Measurements from ENCODE around the gene FAM200C. TPM values are rescaled to one million over a fixed set of nuclear protein-coding genes. Genes with fewer than 3 reads are reported as not detected.

Gene FAM200C
- total and polyA plus RNA-seq, 2 of the 13 experiments (the other 11 are each of a cell fraction or from before 2014, with no cell fraction given) = 3.2 to 4.7 TPM

DNA sequence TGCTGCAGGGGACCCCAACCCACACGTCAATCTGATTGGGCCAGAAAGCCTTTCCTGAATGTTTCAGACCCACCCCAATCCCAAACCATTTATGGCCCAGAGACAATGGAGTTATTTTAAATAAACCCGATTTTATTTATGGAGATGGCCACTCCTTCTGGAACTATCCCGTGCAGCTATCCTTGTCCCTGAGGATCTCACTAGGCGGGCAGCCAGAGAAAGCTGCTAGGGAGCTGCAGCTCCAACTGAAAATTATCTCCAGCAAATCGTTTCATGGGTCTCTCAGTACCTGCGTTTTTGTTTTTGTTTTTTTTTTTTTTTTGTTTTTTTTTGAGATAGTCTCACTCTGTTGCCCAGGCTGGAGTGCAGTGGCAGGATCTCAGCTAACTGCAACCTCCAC, 52.4 kb downstream of the FAM200C start (continued):
- TF ChIP-seq ZMYM4 (CRISPR knock-in tag; IDR thresholded peaks at IDR 0.05) (no peak), UBTF (CRISPR knock-in tag; IDR thresholded peaks at IDR 0.05) (no peak), ZNF564 (CRISPR knock-in tag; IDR thresholded peaks at IDR 0.05) (no peak), REST (IDR thresholded peaks at IDR 0.05; ENCODE audit: borderline replicate concordance in 1 of 2, low read depth in 1 of 2, low read length in 2 of 2) (no peak), RXRB (CRISPR knock-in tag; IDR thresholded peaks at IDR 0.05; ENCODE audit: borderline replicate concordance) (no peak), HNF4A (CRISPR knock-in tag; IDR thresholded peaks at IDR 0.05) (no peak), THAP11 (CRISPR knock-in tag; IDR thresholded peaks at IDR 0.05) (no peak)
- TF ChIP-seq, protein P1, sequence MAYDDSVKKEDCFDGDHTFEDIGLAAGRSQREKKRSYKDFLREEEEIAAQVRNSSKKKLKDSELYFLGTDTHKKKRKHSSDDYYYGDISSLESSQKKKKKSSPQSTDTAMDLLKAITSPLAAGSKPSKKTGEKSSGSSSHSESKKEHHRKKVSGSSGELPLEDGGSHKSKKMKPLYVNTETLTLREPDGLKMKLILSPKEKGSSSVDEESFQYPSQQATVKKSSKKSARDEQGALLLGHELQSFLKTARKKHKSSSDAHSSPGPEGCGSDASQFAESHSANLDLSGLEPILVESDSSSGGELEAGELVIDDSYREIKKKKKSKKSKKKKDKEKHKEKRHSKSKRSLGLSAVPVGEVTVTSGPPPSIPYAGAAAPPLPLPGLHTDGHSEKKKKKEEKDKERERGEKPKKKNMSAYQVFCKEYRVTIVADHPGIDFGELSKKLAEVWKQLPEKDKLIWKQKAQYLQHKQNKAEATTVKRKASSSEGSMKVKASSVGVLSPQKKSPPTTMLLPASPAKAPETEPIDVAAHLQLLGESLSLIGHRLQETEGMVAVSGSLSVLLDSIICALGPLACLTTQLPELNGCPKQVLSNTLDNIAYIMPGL (CRISPR knock-in tag; IDR thresholded peaks at IDR 0.05; ENCODE audit: borderline replicate concordance in 1 of 2, low read depth in 1 of 2) = no peak

Other genes with a start within 250 kb of the FAM200C start
- gene FABP6, start 170.5 kb downstream of the FAM200C start, total RNA-seq (2016; rRNA removed; fragmentation: Illumina TruSeq; extraction: Trizol) = not detected in 2 replicates
- gene FABP6, start 170.5 kb downstream of the FAM200C start, polyA plus RNA-seq (2011; rRNA removed) = 0.13 TPM in 1 of 2 replicates, not detected in the other
- gene CCNJL, start 87.5 kb downstream of the FAM200C start, total RNA-seq (2016; rRNA removed; fragmentation: Illumina TruSeq; extraction: Trizol) = 1.1 and 1.6 TPM in 2 replicates
- 4.2 and 4.4 TPM in 2 replicates for gene CCNJL, start 87.5 kb downstream of the FAM200C start, polyA plus RNA-seq (2011; rRNA removed)
- not detected in 2 replicates for gene C1QTNF2, start 29.4 kb downstream of the FAM200C start, total RNA-seq (2016; rRNA removed; fragmentation: Illumina TruSeq; extraction: Trizol)
- not detected in 2 replicates for gene C1QTNF2, start 29.4 kb downstream of the FAM200C start, polyA plus RNA-seq (2011; rRNA removed)
- gene SLU7, start 19.0 kb upstream of the FAM200C start, total RNA-seq (2016; rRNA removed; fragmentation: Illumina TruSeq; extraction: Trizol) = 39.2 and 52.6 TPM in 2 replicates
- gene SLU7, start 19.0 kb upstream of the FAM200C start, polyA plus RNA-seq (2011; rRNA removed) = 13.6 and 24.0 TPM in 2 replicates
- 161 and 206 TPM in 2 replicates for gene PTTG1, start 21.8 kb upstream of the FAM200C start, total RNA-seq (2016; rRNA removed; fragmentation: Illumina TruSeq; extraction: Trizol)
- gene PTTG1, start 21.8 kb upstream of the FAM200C start, polyA plus RNA-seq (2011; rRNA removed) = 53.0 and 102 TPM in 2 replicates

Measured in HepG2 (cell line).